Fibroblast of peridontal ligament (primary cell): Measurements from ENCODE around the gene FSTL3.

Experiments
- DNase-seq: peaks from one replicate; pipeline ENCODE4 v3.0.0-alpha.2; 2010; ENCODE audit errors: extremely low read depth

Gene FSTL3

DNA sequence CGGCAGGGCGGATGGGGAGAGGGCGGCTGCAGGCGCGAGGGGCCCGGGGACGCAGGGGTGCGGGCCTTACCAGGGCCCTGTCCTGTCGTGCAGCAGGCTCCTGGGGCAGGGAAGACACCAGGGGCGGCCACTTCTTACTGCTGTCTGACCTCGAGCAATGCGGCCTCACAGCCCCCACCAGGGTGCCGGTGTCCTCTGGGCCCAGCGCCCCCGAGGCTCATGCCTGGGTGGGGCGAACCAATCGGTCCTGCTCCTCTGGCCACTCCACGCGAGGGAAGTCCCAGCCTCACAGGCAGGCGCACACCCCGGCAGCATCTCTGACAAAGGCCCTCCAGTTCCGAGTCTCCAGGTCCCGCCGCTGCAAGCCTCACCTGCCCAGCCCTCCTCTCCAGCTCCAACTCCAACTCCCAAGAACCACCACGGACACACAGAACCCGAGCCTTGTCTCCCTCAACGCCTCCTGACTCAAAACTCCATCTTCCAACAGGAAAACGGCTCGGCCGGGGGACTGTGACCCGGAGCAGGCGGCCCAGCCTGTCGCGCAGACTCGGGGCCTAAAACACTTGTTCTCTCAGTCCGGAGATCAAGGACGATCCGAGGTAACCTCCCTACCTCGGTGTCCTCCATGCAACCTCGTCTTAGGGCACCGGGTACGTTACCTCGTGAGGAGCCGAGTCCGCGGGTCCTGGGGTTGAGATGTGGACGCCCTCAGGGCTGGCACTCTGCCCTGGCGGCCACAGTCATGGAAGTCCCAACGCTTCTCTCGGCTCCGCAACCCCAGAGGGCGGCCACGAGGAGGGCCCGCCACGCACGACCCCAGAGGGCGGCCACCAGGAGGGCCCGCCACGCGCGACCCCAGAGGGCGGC lies 30.0 kb upstream of the FSTL3 start:
- no peak for DNase-seq

DNA sequence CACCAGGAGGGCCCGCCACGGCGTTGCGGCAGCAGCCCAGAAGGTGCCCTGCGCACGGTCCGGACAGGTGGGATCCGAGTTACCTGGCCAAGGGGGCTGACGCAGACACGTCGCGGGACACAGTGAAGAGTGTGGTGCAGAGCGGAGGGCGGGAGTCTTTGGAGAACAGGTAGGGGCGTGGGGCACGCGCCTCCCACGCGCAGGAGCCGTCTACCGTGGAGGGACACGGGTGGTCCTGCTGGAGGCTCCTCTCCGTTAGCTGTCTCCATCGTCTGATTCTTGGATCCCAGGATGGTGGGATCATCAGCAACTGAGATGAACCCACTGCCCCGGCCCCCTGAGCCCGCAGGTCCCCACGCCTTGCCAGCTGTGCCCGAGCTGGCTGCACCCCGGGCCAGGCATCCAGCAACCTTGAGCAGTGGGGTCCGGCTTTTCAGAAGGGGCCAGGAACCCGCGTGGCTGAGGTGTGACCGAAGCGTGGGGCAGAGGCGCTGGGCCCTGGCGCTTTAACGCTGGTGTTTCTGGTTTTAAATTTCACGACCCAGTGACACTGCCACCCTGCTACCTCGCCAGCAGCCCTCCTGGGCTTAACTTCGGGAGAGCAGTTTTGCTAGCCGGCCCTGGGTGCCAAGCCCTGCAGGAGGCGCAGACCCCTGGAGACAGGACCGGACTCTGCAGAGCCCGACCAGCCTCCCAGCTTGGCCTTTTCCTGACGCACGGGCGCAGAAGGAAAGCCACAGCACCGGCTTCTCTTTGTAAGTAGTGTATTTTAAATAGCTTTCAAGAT lies 29.2 kb upstream of the FSTL3 start:
- no peak for DNase-seq

DNA sequence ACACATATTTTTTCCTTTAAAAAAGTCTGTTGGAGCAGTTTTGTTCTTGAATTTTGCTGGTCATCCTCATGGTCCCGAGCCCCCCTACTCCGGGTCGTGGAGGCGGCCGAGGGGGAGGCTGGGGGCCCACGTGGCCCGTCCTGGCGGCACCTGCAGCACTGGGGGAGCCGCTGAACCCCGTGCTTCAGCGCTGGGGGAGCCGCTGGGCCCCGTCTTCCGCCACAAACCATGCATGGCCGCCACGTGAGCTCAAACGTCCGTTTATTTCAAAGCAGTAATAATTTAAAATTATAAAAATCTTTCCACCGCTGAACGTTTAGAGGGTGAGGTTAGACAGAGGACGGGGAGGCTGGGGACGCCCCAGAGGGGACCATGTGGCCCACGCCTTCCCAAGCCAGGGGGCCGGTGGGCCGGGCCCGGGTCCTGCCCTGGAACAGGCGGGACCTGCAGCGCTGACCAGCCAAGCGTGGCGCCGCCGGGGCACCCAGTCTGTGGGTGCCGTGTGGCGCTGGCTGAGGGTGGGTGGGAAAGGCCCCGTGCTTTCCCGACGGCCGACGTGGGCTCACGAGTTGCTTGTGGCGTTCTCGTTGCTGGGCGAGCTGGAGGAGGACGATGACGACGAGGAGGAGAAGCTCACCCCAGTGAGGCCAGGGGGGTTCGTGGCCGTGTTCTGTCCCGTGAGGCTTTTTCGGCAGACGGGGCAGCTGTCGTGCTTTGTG lies 28.5 kb upstream of the FSTL3 start:
- no peak for DNase-seq

DNA sequence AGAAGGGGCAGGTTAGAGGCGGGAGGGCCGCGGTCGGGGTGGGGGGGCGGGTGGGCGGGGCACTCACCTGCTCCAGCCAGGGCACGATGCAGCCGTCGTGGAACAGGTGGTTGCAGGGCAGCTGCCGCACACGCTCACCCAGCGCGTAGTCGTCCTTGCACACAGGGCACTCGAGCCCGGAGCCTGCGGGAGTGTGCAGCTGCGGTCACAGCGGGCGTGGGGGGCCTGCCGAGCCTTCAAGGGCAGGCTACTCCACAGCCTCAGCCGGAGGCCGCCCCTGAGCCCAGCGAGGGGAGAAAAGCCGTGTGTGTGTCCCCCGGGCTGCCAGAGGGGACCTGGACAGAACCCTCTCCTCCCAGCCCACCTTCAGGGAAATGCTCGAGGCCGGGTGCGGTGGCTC lies 27.9 kb upstream of the FSTL3 start:
- no peak for DNase-seq

DNA sequence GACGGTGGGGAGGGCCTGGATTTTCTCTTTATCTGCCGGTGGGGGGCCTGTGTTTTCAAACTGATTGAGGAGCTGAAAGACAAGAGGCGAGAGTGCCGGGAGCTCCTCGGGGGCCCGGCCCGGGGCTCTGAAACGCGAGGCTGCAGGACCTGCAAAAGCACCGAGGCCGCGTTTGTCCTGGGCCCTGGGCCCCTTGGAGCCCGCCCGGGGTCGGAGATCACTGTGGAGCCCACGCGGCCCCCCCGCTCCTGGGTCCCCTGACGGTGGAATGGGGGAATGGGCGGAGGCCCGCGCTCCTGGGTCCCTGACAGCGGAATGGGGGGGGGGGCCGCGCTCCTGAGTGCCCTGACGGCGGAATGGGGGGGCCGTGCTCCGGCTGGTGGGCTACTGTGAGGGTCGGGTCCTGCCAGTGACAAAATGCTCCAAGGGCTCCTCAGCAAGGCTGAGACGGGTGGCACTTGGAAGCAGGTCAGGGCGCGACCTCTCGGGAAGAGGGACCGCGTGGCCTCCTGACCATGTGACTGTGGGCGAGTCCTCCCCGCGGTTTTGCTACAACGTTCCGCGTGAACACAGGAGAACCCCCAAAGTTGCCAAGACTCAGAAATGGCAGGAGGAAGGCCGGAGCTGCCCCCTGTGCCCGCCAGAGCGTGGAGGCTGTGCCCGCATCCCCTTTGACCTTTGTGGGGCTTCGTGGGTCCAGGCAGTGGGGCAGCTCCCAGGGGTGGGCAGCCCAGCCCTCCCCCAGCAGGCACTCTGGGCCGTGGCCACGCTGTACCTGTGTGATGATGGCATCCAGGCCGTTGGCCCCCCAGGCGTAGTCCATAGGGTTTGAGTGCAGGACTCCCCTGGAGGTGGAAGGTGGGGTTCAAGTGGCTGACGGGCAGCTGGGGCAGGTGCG lies 27.0 kb upstream of the FSTL3 start:
- DNase-seq = no peak

DNA sequence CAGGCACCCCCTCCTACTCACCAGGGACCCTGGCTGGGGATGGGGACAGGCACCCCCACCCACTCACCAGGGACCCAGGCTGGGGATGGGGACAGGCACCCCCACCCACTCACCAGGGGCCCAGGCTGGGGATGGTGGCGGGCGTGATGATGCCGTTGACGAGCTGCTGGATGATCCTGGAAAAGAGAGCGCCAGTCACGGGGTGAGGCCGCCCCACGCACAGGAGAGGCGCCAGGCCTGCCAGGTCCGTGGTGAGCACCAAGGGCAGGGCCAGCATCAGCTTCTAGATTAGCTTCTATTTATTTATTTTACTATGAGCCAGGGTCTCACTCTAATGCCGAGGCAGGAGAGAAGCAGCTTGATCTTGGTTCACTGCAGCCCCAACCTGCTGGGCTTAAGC lies 26.1 kb upstream of the FSTL3 start:
- no peak for DNase-seq

DNA sequence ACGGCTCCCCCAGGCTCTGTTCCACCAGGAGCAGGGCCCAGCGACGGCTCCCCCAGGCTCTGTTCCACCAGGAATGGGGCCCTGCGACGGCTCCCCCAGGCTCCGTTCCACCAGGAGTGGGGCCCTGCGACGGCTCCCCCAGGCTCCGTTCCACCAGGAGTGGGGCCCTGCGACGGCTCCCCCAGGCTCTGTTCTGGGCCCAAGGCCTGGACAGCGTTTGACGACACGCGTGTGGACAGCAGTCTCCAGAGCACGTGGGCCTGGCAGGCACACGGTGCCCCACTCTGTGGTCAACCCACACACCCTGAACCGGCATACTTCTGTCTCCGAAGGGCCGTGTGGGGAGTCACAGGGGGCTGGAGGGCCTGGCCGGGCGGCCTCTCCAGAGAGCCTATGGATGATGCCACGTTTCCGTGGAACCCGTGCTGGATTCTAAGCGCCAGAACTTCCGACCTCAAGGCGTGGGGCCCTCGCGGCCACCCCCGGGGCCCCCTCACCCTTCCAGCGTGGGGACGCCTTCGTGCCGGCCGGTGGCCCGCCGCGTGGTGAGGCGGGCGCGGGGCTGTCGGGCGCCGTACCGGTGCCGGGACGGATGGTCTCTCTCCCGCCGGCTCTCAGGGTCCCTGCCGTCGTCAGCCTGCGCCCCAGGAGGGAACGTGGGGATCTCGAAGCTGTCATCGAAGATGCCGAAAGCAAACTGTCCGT lies 24.9 kb upstream of the FSTL3 start:
- no peak for DNase-seq

DNA sequence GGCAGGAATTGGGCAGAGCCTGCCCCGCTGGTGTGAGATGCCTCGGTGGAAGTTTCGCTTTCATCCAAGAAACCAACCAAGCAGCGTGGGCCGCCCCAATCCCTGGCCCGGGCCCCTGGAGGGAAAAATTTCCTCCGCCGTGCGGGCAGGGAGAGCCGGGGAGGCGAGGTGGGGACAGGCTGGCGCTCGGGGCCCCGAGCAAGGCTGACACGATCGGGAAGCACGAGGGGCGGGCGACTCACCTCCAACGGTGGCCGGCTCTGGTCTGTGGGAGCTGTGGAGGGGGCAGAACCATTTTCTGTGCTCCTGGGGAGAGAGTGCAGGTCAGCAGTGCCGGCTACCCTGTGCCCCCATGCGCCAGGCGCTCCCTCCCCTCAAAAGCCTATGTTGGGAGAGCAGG lies 24.2 kb upstream of the FSTL3 start:
- DNase-seq = no peak

DNA sequence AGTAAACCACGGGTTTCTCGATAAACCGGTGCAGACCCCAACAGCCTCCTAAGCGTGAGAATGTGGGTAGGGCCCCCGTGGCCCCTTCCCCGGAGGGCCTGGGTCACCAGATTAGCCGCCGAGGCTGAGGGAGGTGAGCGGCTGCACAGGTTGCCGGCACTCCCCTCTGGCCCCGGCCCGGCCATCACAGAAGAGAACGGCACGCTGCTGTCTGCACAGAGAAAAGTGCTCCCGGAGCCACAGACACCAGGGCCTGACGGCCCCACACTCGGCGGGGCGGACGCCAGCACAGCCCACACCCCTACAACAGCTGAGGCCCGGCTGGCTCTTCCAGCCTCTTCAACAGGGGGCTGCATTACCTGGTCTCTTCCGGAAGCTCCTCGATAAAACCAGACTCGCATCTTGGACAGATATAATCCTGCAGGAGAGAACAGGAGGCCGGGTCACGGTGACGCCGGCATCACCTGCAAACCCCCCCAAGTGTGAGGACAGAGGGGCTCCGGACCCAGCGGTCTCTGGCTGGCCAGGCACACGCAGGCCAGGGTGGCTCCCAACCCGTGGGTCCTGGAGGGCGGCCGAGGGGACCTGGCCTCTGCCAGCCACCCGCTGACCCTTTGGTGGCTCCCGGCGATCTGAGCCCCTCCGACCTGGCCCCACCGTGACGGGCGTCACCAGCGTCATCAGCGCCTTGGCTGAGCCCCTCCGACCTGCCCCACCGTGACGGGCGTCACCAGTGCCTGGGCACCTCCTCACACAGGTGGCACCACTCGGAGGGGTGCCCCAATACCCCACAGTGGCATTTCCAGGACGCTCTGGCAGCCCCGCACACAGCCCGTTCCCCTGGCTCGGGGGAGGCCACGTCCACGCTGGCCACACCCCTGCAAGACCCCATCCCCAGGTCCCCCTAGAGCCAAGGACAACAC lies 23.5 kb upstream of the FSTL3 start:
- no peak for DNase-seq

DNA sequence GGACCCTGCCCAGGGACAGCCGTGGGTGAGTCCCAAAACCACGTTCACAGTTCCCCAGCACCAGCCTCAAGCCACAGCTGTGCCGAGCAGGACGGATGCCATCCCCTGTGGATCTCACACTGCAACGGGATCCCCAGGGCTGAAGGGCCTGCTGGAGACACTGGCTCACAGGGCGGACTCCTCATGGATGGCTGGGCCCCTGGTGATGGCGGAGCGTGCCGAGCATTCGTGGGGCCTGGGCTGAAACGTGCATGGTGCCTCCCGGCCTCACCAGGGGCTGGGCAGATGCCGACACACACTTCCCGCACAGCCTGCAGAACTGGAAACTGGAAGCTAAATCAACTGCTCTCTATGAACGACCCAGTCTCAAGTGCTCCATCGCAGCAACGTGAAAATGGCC lies 22.8 kb upstream of the FSTL3 start:
- no peak for DNase-seq

DNA sequence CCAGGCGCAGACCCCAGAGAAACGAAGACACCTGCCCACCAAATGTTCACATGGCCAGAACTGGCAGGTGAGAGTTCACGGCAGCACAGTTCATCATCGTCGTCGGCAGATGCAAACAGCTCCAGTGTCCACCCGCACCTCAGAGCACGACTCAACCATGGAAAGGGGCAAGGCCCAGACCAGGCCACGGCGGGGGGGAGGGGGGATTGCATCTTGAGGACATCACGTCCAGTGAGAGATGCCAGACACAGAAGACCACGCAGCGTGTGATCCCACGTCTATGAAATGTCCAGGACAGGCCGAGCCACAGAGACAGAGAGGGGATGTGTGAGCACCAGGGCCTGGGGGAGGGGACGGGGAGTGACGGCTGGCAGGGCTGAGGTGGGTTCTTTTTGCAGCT lies 20.5 kb upstream of the FSTL3 start:
- no peak for DNase-seq

DNA sequence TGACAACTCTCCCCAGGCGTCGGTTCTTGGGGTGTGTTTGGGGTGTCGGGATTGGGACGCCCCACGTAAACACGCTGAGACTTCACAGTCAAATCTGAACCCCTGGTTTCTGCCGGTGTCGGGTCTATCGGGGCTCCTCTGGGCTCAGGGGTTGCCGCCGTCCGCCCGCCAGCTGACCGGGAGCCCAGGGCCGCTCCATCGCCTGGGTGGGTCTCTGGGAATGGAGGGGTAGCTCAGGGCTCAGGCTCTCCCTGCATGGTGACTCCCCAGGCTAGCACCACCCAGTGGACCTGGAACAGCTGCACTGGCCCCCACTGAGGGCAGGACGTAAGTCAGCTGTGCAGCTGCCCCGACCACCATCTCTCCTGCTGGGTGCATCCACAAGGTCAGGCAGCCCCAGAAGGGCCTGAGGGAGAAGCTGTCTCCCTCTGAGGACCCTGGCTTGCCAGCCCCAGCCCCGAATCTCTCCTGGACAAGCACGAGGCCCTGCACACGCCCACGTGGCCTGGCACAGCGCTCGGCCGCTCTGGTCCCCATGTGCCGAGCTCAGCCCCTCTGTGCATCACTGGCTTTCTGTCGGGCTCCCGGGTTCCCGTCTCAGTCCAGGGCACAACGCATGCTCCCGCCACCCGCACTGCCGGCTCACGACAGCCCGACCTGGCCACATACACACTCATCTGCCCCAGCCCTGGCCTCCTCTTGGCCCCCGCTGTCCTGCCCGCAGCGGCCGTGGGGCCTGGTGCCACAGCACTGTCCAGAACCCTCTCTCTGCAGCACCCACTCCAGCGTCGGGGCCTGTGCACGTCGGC lies 19.2 kb upstream of the FSTL3 start:
- DNase-seq = no peak

DNA sequence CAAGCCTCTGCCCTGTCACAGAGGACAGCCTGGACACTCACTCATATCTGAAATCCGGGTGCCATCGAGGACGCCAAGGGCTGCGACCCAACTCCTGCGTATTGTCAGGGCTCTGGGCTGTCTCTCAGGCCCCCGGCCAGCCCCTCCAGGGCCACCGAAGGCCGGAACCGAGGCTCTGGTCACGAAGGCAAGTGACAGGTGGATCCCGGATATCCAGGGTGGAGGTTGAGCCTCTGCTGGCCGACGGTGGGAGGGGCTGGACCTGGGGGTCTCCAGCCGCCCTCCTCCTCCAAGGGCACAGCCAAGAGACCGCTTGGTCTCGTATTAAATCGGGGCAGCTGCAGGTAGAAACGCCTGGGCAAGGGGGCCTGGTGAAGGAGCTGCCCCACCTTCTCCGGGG lies 18.6 kb upstream of the FSTL3 start:
- DNase-seq = no peak

DNA sequence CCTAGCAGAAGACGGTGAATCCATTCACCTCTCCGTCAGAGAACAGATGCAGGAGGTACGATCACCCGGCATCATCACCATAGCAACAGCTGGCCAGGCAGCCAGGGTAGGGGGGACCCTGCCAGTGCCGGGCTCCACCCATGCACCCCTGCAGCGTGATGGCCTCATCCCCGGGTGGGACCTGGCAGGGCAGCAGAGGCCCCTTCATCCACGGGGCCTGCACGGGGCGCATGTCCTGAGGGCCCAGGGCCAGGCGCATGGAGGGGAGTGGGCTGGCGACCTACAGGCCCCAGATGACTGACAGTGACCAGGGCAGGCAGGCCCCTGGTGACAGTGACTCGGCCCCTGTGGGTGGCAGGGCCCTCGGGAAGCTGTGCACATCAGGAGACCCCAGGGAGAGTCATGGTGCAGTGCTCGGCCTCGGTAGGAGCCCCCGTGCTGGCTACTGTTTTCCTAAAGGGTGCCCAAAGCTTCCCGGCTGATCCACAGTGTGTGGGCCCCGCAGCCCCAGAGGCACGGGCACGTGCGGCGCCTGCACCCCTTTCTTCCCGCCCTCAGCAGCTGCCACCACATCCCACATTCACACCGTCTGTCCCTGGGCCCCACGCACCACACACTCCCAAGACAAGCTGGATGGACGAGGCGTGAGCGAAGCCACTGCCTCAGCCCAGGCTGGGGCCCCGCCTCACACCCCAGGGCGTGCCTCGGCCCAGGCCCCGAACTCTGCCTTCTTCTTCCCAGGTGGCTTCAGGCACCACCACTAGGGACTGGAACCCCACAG lies 17.9 kb upstream of the FSTL3 start:
- no peak for DNase-seq

DNA sequence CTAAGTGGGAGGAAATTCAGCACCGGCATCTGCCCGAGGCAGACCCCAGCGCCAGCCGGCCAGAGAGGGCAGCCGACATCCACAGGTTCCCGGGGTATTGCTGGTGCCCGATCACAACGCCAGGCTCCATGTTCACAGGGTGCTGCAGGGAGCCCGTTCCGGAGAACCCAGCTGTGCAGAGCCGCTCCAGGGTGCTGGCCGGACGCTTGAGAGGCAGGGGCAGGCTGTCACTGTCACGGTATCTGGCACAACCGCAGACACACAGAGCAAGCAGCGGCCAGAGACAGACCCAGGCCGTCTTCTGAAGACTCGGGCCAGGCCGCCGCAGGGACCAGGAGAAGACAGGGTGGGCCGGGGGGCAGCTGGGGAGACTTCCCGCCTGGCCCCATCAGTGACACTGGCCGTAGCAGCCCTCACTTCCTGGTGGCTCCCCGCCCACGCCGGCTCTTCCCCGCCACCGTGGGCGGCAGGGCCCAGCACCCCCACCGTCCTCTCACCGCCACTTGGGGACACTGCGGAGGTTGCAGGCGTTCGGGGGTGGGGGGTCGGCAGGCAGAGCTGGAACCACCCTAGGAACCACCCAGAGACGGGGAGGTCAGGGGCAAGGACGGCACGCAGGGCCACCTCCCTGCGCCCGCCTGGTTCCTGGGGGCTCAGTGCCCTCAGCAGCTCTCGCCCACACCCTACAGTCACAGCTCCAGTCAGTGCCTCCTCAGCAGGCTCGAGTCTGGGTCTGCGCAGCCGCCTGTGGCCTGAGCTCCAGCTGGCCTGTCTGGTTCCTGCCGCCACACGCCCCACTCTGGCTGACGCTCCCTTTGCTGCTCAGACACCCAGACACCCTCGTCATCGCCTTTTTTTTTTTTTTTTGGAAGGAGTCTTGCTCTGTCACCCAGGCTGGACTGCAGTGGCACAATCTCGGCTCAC lies 17.0 kb upstream of the FSTL3 start:
- DNase-seq = no peak

DNA sequence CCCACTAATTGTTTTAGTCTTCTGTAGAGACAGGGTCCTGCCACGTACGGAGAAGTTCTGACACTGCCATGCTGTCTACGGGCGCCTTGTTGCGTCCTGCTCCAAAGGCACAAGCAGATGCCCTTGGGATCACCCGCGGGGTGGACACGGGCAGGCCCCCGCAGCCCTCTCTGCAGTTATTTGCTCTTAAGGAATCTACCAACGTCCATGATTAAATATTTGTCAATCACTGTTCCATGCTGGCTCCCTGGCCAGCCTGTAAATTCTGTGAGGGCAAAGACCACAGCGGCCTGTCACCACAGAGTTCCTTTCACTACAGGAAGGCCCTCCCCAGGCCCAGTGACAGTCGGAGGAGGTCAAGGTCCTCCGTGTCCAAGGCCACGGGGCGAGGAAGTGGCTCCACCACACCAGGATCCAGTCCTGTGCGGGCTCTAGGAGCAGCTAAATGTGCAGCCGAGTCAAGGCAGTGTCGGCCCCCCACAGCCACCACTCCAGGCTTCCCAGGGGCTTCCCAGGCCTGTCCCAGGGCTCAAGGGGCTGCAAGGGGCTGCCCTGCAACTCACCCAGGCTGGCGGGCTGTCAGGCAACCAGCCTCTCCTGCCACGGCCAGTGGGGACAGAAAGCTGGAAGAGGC lies 15.3 kb upstream of the FSTL3 start:
- no peak for DNase-seq
